ENCODE data around the gene CACUL1.

Gene CACUL1

DNA sequence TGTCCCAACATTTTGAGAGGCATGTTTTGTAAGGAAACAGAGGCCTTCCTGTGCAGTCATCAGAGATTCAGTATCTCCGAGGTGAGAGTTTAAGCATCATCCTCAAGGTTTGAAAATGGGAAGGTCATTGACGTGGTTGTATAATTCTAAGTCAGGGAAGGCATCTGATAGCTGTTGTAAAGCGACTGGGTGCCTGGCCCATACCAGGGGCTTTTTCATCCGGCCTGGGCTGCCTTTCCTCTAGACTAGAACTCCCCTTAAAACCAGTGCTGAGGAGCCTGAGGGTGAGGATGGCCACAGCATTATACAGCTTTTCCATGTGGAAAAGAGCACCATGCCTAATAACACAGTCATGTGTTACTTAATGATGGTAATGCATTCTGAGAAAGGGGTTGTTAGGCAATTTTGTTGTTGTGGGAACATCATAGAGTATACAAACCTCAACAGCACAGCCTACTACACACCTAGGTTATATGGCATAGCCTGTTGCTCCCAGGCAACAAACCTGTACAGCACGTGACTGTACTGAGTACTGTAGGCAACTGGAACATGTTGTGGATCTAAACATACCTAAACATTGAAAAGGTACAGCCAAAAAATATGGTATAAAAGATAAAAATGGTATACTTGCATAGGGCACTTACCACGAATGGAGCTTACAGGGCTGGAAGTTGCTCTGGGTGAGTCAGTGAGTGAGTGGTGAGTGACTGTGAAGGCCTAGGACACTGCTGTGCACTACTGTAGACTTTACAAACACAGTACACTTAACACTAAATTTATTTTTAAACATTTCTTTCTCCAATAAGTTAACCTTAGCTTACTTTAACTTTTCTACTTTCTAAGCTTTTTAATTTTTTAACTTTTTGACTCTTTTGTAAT, 13.5 kb upstream of the CACUL1 start:
- DNase-seq (ENCODE audit: low read depth), result peak; percentile 36
- H3K4me3 ChIP-seq (ENCODE audit: low read length), result no peak overlapping the region
- TF ChIP-seq, protein P1, sequence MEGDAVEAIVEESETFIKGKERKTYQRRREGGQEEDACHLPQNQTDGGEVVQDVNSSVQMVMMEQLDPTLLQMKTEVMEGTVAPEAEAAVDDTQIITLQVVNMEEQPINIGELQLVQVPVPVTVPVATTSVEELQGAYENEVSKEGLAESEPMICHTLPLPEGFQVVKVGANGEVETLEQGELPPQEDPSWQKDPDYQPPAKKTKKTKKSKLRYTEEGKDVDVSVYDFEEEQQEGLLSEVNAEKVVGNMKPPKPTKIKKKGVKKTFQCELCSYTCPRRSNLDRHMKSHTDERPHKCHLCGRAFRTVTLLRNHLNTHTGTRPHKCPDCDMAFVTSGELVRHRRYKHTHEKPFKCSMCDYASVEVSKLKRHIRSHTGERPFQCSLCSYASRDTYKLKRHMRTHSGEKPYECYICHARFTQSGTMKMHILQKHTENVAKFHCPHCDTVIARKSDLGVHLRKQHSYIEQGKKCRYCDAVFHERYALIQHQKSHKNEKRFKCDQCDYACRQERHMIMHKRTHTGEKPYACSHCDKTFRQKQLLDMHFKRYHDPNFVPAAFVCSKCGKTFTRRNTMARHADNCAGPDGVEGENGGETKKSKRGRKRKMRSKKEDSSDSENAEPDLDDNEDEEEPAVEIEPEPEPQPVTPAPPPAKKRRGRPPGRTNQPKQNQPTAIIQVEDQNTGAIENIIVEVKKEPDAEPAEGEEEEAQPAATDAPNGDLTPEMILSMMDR (IDR thresholded peaks at IDR 0.05; ENCODE audit: insufficient read depth, low read depth, low read length, missing control alignments), result no peak

- TF ChIP-seq, protein P1 (IDR thresholded peaks at IDR 0.05; ENCODE audit: insufficient read depth, low read depth, low read length, missing control alignments), result no peak
- DNase-seq (ENCODE audit: low read depth), result no peak
- no peak overlapping the region for H3K4me3 ChIP-seq (ENCODE audit: low read length)
Observed at GRCh38 chr10:118767297-118768040, 12.7 kb upstream of the CACUL1 start.

GRCh38 chr10:118764195-118764594, 9.4 kb upstream of the CACUL1 start:
- no peak overlapping the region for H3K4me3 ChIP-seq (ENCODE audit: low read length)
- no peak for DNase-seq (ENCODE audit: low read depth)
- TF ChIP-seq, protein P1 (IDR thresholded peaks at IDR 0.05; ENCODE audit: insufficient read depth, low read depth, low read length, missing control alignments), result no peak

GRCh38 chr10:118763202-118763988, 8.6 kb upstream of the CACUL1 start:
- TF ChIP-seq, protein P1 (IDR thresholded peaks at IDR 0.05; ENCODE audit: insufficient read depth, low read depth, low read length, missing control alignments), result no peak
- H3K4me3 ChIP-seq (ENCODE audit: low read length), result no peak overlapping the region
- no peak for DNase-seq (ENCODE audit: low read depth)

GRCh38 chr10:118760265-118760664, 5.5 kb upstream of the CACUL1 start:
- no peak overlapping the region for H3K4me3 ChIP-seq (ENCODE audit: low read length)
- no peak for DNase-seq (ENCODE audit: low read depth)
- TF ChIP-seq, protein P1 (IDR thresholded peaks at IDR 0.05; ENCODE audit: insufficient read depth, low read depth, low read length, missing control alignments), result no peak

DNA sequence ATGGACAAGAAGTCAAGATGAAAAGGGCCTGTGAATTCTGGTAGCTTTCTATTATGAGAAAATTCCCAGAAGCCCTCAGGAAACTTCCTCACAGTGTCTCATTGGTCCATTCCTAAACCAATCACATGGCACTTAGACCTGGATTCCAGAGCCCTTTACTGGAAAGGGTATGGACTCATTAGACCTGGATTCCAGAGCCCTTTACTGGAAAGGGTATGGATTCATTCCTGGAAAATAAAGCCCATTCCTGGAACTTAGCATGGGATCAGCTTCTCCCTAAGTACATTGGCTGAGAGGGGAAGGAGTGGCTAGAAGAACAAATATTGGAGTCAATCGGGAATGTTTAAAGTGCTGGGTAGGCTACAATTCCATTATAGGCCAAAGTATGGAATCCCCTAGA, 3.7 kb upstream of the CACUL1 start:
- TF ChIP-seq, protein P1 (IDR thresholded peaks at IDR 0.05; ENCODE audit: insufficient read depth, low read depth, low read length, missing control alignments), result no peak
- no peak for DNase-seq (ENCODE audit: low read depth)
- H3K4me3 ChIP-seq (ENCODE audit: low read length), result no peak overlapping the region

Measured in epithelial cell of esophagus (primary cell).